T-helper 9 cell (primary cell): ENCODE results near the gene RABGEF1.
"Not testable (repeated sequence)": the region's sequence is repeated elsewhere in the genome, so short reads cannot be mapped to it uniquely, and the experiment has no call there.

Source experiments
- DNase-seq: peaks from one replicate; pipeline ENCODE4 v3.0.0-alpha.2; 2020

The RABGEF1 gene

DNA sequence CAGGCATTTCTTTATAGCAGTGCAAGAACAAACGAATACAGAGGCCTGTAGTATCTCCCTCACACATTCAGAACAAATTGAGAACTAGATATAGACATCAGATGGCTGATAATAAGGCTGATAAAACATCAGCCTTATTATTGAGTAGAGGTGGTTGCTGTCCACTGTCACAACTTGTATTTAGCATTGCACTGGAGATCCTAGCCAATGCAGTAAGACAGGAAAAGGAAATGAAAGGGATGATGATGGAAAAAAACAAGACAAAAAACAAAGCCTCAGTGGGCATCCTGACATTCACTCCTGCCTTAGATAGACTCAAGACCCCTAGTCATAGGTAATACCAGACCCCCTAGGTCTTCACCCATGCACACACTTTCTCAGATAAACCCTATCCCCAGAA, 4.7 kb upstream of the RABGEF1 start:
- no peak for DNase-seq

DNA sequence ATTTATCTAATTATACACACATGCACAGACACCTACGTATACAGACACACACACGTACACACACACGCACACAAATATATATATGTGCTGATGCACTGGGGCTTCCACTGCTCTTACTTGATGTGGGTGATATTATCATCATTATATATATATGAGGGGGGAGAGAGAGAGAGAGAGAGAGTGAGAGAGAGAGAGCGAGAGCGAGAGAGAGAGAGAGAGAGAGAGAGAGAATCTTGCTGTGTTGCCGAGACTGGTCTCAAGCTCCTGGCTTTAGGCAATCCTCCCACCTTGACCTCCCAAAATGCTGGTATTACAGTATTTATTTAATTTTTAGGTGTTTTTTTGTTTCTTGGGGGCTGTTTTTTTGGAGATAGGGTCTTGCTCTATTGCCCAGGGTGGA, 3.6 kb upstream of the RABGEF1 start:
- no peak for DNase-seq

DNA sequence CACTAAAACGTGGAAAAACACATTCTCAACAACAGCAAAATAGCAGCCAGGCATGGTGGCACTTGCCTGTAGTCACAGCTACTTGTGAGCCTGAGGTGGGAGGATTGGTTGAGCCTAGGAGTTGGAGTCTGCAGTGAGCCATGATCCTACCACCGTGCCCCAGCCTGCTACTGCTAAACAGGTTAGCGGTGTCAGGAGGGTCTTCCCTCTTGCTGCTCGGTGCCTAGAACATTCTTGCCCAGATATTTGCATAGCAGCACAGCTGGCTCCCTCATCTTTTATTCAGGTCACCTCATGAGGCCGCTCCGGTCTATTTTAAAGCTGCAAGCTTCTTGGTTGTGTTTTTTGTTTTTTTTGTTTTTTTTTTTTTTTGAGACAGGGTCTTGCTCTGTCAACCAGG, 2.9 kb upstream of the RABGEF1 start:
- DNase-seq: no peak

DNA sequence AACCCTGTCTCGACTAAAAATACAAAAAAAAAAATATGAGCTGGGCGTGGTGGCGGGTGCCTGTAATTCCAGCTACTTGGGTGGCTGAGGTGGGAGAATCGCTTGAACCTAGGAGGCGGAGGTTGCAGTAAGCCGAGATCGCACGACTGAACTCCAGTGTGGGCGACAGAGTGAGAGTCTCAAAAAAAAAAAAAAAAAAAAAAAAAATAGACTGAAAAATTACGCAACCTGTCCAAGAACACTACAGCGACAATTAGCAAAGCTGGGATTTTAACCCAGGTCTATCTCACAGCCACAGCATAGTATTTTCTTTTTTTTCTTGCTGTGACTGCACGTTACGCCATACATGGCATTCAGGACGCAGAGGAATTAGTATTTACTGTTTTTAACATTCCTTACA, 1.1 kb upstream of the RABGEF1 start:
- DNase-seq: no peak

DNA sequence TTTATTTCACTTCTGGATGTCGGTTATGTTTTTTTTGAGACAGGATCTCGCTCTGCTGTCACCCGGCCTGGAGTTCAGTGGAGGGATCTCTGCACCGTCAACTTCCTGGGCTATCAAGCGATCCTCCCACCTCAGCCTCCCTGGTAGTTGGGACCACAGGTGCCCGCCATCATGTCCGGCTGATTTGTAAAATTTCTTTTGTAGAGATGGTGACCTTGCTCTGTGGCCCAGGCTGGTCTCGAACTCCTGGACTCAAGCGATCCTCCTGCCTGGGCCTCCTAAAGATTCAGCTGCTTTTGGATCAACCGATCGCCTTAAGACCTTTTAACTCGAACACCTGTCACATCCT, 606 bp upstream of the RABGEF1 start:
- DNase-seq: no peak

DNA sequence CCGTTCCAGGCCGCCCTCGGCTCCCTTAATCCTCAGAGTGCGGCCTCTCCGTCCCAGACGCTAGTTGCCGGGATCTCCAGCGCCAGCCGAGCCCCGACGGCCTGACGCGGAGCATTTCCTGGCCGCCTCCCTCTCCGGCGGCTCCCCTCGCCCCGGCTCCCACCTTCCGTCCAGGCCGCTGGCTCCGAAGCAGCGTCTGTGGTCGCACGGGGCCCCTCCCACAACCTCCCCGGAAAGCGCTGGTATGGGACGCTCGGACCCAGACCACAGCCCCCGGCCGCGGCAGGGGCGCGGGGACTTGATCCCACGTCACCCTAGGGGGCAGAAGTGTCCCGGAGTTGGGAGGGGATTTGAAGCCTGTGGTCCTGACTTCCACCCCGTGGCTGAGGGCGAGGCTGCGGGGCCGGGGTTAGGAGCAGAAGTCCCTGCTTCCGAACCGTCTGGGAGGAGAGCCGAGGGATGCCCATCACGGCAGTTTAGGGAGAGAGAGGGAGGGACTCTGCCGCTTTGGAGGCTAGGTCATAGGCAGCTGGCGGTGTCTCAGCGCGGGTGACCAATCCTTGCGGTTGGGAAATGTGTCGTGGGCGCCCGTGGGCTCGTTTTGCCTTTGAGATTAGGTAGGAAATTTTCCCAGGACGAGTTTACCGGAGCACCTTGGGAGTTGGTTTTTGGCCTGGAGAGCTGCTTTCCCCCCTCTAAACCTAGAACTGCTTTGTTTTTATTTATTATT, 612 bp downstream of the RABGEF1 start:
- peak; percentile 32 for DNase-seq

DNA sequence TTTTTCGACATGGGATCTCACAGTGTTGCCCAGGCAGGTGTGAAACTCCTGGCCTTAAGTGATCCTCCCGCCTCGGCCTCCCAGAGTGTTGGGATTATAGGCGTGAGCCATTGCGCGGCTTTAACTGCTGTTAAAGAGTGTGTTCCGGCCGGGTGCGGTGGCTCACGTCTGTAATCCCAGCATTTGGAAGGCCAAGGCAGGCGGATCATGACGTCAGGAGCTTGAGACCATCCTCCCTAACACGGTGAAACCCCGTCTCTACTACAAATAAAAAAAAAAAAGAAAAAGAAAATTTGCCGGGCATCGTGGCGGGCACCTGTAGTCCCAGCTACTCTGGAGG, 1.1 kb downstream of the RABGEF1 start:
- DNase-seq: no peak

DNA sequence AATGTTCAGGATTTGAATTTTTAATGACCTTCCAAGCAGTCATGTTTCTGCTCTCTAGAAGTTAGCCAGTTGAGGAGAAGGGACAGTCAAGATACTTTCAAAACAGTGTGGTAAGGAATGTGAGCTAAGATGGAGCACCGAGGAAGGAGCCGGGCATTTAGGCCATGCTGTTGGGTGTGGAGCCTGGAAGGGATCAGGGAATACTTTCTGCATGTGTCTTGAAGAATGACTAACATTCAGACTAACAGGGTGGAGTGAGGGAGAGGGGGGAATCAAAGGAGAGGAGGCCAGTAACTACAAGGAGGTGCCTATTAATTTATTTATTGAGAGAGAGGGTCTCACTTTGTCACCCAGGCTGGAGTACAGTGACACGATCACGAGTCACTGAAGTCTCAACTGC, 1.8 kb downstream of the RABGEF1 start:
- DNase-seq: not testable (repeated sequence)

DNA sequence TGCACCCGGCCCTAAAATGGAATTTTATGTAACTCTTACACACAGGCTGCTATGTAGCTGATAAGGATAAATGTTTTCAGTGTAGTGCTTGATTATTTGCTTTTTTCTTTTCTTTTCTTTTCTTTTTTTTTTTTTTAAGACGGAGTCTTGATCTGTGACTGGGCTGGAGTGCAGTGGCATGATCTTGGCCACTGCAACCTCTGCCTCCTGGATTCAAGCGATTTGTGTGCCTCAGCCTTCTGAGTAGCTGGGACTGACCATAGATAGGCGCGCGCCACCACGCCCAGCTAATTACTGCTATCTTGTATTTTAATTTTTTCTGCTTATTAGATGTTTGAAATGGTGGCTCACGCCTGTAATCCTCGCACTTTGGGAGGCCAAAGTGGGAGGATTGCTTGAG, 3.4 kb downstream of the RABGEF1 start:
- DNase-seq: no peak

DNA sequence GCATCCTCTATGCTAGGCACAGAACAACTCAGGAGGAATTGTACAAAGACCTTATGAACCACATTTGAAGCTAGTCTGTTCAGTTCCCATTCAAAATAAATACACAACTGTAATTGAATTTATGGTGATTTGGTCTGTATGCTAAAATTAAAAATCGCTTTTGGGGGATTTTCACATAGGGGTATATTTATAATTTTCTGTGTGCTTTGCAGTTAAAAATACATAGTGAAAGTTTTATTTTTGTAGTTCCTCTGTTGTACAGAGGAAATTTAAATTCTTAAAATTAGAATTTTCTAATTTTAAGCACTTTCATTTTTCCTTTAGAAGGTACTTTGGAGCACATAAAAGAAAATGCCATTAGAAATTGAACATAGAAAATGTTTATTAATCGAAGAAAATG, 6.9 kb downstream of the RABGEF1 start:
- no peak for DNase-seq

DNA sequence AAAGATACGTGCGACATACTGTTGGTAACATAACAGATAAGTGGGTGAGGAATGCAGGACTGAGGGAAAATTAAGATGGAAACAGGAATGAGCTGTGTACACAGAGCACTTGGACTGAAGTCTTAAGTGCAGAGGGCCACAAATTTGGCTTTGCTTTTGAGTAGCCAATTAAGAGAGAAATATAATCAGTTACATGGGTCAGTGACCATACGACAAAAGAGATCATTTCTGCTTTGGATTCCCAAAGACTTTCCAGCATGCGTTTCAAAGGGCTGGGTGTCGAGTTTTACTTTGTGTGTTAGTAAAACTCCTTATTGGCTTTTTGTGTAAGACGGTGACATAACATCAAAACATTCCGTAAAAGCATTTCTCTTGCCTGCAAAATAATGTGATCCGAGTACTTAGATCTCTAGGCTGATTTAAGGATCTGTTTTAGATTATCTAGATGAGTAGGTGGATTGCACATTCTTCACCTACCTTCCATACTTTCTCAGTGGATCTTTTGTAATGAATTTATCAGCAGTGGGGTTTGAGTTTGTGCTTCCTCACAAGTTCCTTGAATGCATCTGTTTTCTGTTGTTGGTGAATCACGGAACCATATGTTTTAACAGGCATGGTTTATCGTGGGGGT, 7.5 kb downstream of the RABGEF1 start:
- DNase-seq: no peak

DNA sequence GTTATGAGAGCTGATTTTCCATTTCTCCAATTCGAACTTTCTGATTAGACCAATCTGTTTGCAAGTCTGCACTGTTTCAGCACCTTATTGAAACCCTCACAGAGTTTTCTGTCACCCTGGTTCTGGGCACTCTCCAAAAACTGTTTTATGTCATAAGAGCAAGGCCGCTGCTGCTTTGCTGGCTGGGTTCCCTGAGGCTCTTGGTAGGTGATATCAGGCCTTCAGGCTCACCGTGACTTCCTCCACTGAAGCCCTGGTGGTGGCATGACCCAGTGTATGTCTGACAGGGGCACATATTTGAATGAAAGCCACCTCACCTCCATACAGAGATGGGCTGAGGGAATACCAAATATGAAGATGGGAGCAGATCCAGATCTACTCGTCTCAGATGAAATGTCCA, 8.3 kb downstream of the RABGEF1 start:
- DNase-seq: no peak

DNA sequence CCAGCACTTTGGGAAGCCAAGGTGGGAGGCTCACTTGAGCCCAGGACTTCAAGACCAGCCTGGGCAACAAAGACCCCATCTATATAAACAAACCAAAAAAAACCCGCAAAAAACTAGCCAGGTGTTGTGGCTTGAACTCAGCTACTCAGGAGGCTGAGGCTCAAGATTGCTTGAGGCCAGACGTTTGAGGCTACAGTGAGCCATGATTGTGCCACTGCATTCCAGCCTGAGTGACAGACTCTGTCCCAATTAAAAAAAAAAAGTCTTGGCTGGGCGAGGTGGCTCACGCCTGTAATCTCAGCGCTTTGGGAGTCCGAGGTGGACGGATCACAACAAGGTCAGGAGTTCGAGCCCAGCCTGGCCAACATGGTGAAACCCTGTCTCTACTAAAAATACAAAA, 11.4 kb downstream of the RABGEF1 start:
- no peak for DNase-seq

DNA sequence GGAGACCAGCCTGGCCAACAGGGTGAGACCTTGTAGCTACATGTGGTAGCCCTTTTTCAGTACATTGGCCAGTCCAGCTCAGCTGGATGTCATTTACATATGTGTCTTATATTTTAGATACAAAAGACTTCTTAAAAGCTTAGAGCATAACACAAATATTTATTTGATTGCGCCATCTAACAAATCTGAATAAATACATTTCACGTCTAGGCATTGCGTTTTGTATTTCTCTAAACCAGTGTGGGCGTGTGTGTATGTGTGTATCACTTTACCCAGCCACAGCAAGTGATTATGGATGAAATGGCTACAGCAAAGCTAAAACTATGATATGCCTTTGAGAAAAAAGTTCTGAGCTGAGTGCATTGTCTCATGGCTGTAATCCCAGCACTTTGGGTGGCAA, 14.0 kb downstream of the RABGEF1 start:
- no peak for DNase-seq

DNA sequence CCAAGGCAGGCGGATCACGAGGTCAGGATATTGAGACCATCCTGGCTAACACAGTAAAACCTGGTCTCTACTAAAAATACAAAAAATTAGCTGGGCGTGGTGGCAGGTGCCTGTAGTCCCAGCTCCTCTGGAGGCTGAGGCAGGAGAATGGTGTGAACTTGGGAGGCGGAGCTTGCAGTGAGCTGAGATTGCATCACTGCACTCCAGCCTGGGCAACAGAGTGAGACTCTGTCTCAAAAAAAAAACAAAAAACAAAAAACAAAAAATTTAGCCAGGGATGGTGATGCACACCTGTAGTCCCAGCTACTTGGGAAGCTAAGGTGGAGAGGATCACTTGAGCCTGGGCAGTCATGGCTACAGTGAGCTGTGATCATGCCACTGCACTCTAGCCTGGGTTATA, 14.5 kb downstream of the RABGEF1 start:
- DNase-seq: not testable (repeated sequence)

DNA sequence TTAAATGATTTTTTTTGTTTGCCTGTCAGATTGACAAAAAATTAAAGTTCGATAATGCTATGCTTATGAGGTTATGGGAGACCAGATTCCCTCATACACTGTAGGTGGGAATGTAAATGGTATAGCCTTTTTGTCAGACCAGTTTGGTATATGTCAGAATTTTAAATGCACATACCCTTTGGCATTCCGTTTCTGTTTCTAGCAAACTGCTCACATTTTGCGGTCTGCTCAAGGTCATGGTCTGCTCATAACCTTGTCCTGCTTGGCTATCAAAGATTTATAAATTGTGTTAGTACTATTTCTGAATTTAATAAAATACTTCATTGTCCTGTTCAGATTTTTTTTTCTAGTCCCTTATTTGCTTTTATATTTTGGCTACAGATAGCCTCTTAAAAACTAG, 15.7 kb downstream of the RABGEF1 start:
- DNase-seq: not testable (repeated sequence)

DNA sequence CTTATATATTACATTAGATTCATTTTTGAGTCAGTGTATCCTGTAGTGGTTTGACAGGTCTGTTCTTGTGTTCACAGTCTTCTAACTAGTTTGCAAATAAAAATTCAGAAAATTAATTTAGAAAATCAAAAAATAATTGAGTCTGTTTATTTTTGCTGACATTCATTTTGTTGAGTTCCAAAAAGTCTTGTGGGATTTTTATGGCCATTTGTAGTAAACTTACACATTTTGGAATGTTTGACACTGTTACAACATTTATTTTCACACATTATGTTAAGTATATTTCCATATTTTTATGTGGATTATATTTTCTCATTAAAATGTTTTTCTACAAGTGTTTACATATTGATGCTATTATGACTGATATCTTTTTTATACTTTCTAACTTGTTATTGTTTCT, 16.4 kb downstream of the RABGEF1 start:
- DNase-seq: no peak

DNA sequence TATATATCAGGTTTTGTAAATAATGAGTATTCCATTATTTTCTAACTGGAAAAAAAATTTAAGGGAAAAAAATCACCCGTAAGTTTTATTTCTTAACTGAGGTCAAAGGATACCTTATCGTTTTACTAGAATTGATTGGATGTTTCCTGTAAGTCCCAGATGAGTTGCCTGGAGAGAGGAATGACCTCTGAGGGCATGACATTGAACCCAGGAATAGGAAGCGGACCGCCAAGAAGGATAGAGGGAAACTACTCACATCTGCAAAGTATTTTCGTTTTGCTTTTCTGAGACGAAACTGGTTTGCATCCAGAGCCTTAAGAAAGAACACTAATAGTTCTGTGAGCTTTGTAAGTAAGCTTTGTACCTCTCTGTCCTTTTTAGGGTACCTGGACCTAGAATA, 17.4 kb downstream of the RABGEF1 start:
- DNase-seq: no peak

DNA sequence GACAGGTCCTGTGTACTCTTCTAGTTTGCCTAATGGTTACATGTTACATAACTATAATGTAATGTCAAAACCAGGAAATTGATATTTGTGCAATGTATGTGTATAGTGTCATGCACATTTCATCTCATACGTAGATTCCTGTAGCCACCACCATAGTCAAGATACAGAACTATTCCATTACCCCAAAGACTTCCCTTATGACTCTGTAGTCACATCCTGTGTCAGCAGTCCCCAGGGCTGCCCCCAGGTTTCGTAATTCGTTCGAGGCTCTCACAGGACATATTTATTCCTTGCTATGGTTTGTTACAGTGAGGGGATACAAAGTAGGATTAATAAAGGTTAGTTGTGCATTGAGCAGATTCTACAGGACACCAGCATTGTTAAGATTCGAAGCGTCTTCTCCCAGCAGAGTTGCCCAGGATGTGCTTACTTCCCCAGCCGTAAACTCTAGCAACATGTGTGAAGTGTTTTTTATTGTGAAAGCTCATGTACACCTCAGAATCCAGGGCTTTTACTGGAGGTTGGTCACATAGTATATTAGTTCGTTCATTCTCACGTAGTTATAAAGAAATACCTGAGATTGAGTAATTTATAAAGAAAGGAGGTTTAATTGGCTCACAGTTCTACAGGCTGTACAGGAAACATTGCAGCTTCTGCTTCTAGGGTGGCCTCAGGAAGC, 18.6 kb downstream of the RABGEF1 start:
- DNase-seq: no peak

DNA sequence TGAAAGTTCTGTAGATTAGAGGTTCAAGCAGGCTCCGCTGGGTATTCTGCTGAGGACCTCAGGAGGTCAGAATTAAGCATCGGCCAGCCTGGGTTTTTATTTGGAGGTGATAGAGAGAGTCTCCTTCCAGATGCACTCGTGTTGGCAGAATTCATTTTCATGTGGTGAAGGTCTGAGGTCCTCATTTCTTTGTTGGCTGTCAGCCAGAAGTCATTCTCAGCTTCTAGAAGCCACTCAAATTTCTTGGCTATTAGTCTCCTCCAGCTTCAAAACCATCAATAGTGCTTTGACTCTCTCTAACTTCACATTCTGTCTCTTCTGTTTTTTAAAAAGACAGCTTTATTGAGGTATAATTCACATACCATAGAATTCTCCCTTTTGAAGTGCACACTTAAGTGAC, 22.6 kb downstream of the RABGEF1 start:
- DNase-seq: not testable (repeated sequence)

DNA sequence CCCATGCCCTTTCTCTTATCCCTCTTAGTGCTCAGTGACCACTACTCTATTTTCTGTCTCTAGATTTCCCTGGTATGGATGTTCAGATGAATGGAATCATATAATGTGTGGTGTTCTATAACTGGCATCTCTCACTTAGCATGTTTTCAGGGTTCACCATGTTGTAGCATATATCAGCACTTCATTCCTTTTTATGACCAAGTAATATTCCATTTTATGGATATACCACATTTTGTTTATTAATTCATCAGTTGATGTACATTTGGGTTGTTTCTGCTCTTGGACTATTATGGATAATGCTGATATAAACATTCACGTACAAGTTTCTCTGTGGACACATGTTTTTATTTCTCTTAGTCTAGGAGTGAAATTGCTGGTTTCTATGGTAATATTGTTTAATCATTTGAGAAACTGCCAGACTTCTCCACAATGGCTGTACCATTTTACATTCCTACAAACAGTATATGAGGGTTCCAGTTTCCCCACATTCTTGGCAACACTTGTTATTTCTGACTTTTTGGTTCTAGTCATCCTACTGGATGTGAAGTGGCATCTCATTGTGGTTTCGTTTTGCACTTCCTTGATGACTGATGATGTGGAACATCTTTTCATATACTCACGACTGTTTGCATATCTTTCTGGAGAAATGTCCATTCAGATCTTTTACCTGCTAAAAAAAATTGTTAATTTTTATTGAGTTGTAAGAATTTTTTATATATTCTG, 23.3 kb downstream of the RABGEF1 start:
- DNase-seq: not testable (repeated sequence)

DNA sequence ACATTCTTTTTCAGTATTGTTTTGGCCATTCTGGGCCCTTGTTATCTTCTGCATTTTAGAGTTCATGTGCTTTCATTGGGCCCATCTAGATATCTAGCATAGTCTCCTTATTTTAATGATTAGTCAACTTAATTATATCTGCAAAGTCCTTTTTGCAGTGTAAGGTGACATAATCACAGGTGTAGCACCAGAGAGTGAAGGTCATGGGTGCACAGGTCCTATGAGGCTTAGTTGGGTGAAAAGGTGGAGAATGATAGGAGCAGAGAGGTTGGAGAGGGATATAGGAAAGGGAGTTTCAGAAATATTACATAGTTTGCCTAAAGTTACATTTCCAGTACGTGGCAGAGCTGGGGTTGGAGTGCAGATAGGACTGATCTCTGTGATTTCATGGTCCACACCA, 24.4 kb downstream of the RABGEF1 start:
- not testable (repeated sequence) for DNase-seq

DNA sequence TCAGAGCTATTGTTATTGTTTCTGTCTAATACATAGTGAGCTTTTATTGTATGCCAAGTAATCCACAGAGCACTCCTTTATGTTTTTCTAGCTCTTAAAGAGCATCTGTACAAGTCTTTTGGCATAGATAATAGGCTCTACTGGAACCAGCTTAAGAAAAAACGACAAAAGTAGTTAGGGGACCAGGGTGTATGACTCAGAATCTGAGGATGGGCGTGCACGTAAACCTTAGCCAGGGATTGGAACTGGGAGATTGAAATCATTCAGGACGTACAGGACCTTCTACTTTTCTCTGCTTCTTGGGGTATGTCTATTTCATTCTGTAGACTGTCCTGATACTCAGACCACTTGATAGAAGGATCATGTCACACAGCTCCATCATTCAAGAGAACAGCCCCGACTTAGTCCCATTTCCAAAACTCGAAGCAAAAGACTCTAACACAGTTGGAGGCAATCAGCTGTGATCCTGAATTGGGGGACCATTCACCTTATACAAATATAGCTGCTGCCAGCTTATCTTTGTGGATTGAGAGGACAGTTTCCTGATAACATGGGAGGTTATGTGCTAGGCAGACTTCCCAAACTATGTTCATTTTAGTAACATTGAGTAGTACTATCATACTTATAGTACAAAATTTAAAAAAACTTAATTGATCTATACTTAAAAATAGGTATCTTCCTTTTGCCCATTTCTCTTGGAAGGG, 24.9 kb downstream of the RABGEF1 start:
- DNase-seq: not testable (repeated sequence)
